Bronchial epithelial cell (primary cell): ENCODE measurements around the gene FNDC10. TPM values are rescaled to one million over a fixed set of nuclear protein-coding genes. Genes with fewer than 3 reads are reported as not detected.

ENCODE experiments used
- DNase-seq: peaks from one replicate; pipeline ENCODE4 v3.0.0-alpha.2; 2010; ENCODE audit warnings: low read depth
- FAIRE-seq: peaks from 2 replicates; lab custom pipeline; 2011; peaks lifted over from hg19 to GRCh38; lab: Jason Lieb, UNC
- H3K27me3 ChIP-seq: 2 replicates; pipeline ENCODE4 v1.5.1; 2011; ENCODE audit warnings: low read length; ENCODE audit not compliant: control insufficient read depth, insufficient read depth
- H3K36me3 ChIP-seq: 2 replicates; pipeline ENCODE4 v1.5.1; 2011; ENCODE audit warnings: low read length; ENCODE audit not compliant: control insufficient read depth, insufficient read depth
- H3K4me3 ChIP-seq: 2 replicates; pipeline ENCODE4 v1.5.1; 2011; ENCODE audit warnings: mild to moderate bottlenecking, low read depth, low read length, control low read depth
- CTCF ChIP-seq: IDR thresholded peaks from 2 replicates; pipeline ENCODE4 v1.5.1; 2011; ENCODE audit warnings: mild to moderate bottlenecking, moderate library complexity, low read length, control low read depth, inconsistent platforms; ENCODE audit not compliant: insufficient read depth, severe bottlenecking
- total RNA-seq: library from RNA; depleted of rRNA; stranded (reverse); fragments of >200 nt; gene quantifications from 2 replicates; pipeline ENCODE4 v1.2.1, GENCODE V29; 2014

FNDC10 gene
- total RNA-seq, 1 donor from 2014 or later = 0.26 TPM

- Histone ChIP-seq H3K27me3 (no peaks in the 10 kb centered on the region), H3K4me3 (no peak overlapping the region), H3K36me3 (no peaks in the 10 kb centered on the region)
- FAIRE-seq (no peak), DNase-seq (no peak)
- TF ChIP-seq CTCF = no peak
Measured at GRCh38 chr1:1603671-1604373, 3.9 kb upstream of the FNDC10 start.

DNA sequence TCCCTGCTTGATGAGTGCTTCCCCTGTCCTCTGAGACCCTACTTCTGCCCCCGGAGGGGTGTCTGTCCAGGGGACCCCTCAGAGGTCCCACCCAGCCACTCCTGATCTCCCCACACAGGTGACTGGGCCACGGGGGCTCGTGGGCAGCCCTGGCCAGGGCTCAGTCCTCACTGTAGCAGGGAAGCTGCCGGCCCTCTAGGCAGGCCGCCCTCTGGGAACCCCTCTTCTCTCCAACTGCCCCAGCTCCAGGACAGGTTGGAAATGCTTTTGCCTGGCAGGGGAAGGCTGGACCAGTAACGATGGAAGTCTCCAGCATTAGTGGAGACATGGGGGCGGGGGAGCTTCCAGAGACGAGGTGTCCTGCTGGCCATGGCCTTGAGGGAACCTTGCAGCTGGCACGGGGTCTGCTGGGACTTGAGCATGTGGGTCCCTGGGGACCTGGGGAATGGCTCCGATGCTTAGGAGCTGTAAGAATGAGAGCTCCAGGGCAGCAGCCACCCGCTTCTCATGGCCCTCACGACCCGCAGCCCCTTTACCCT, 3.1 kb upstream of the FNDC10 start:
- DNase-seq (no peak), FAIRE-seq (no peak)
- Histone ChIP-seq H3K27me3 (no peaks in the 10 kb centered on the region), H3K4me3 (no peak overlapping the region), H3K36me3 (no peaks in the 10 kb centered on the region)
- no peak for TF ChIP-seq CTCF

- FAIRE-seq (no peak), DNase-seq (no peak)
- no peak overlapping the region for H3K4me3 ChIP-seq
- no peak for TF ChIP-seq CTCF
- no peaks in the 10 kb centered on the region for H3K27me3 ChIP-seq
- H3K36me3 ChIP-seq = no peaks in the 10 kb centered on the region
Measured at GRCh38 chr1:1602304-1602967, 2.5 kb upstream of the FNDC10 start.

DNA sequence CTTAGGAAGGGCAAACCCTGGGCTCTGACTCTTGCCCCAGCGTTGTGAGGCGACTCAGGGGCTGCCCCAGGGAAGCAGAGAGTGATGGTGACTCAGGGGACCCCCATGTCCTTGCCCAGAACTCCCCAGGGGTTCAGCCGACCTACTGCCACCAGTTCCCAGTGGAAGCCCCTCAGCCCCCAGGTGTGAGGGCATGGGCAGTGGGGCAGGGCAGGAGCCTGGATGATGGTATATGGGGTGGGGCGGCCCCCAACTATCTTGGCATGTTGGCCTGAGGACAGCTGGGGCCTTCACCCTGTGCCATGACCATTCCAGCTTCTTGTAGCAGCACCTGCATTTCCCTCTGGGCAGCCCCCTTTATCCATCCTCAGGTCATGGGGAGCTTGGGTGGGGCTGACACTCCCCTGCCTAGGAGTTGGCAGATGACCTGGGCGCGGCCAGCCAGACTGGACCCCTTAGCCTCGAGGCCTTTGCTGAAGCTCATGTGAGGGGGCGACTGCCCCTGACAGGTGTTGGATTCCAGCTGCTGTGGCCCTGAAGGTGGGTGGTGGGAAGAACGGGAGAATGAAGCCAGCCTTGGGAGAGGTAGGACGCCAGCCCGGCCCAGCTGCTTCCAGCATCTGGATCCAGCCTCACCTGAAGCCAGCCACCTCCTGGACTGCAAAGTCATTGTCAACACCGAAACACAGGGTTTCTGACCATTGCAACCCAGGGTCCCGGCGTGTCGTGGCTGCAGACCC, 1.8 kb upstream of the FNDC10 start:
- Histone ChIP-seq H3K4me3 (no peak overlapping the region), H3K36me3 (no peaks in the 10 kb centered on the region), H3K27me3 (peaks cover 3% of the 10 kb centered on the region)
- FAIRE-seq (no peak), DNase-seq (no peak)
- no peak for TF ChIP-seq CTCF

DNA sequence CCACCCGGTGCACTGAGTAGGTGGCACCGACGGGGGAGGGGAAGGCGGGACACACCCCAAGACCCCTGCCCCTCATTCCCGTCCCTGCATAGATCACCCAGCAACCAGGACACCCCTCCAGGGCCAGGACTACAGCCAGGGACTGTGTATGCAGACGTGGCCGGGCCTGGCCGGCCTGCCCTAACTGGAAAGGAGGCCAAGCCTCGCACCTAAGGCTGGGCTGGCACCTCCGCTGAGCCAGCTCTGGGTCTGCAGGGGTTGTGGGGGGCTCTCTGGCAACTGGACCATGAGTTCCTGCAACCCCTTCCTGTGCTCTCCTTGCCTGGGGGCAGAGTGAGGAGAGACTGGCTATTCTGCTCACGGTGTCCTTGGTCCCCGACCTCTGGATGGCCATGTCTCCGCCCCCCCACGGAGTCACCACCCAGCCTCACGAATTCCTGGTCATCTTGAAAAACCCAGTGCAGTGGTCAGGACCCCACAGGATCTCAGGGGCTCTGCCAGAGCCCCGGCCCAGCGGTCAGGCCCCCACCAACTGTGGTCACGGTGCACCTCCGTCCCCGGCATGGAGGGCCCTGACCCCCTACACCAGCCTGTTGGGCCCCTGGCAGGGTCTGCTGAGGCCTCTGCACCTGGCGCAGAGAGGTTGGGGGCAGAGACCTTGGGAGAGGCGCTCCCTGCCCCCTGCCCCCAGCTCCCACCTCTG, 1.1 kb upstream of the FNDC10 start:
- no peak overlapping the region for H3K4me3 ChIP-seq
- FAIRE-seq = no peak
- TF ChIP-seq CTCF = no peak
- DNase-seq = no peak
- H3K36me3 ChIP-seq = no peaks in the 10 kb centered on the region
- H3K27me3 ChIP-seq = peaks cover 8% of the 10 kb centered on the region
